HG03103 (cell line): ENCODE measurements around the gene RFC2.

Experiments used
- ATAC-seq: cut with Tn5 transposase; IDR thresholded peaks from one replicate; pipeline ENCODE4 v1.9.1; 2021; ENCODE audit warnings: low read depth; ENCODE audit not compliant: unreplicated experiment

Gene RFC2

DNA sequence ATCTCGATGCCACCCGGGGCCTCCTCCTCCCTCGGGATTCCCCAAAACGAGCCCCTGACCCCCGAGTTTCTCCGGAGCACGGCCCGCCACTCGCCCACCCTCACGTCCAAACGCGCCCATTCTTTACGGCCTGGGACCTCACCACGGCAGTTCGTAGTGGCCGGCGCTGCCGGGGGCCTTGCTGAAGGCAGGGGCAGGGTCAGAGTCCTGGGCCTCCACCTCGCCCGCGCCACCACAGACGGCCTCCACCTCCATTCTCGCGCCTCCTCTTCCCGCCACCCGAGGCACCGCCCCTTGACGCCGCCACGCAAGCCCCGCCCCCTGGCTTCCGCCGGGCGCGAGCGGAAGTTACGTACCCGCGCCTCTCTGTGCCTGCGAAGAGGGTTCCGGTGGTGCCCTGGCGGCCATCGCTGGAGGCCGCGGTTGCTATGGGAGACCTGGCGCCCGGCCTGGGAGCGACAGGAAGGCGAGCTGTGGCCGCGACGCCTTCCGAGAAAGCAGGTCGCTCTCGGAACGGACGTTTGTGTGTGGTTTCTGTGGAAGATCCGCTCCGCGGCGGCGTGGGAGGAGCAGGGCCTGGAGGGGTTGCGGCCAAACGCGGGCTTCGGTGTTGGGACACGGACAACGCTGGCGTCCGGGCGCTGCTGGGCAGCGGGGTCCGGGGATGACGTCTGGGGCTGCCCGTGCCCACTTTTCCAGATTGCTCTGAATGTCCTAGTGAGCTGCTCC lies at the start of gene RFC2:
TSS of gene RFC2 (minus strand) at position 271 of the 729 bp plus-strand sequence. CDS start at position 255, 16 bp downstream.
- peak; percentile 85 for ATAC-seq

DNA sequence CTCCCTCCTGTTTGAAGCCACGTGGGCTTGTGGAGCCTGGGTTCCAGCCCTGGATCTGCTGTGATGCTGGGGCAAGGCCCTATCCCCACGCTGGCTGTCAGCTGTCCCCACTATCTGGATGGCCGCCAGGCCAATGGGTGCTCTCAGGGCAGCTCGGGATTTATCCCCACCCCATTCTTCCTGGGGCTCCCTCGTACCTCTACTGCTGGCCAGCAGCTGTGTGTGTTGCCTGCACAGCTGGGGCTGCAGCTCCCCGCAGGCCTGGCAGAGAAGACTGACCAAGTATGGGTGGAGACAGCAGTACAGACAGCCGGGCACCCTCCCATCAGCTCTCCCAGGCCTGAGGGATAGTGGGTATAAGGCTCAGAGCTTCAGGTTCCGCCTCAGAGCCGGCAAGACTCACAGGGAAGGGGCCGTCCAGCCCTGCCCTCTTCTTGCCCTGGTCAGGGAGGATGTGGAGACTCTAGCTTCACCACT lies 48.6 kb upstream of the RFC2 start:
- ATAC-seq: no peak

DNA sequence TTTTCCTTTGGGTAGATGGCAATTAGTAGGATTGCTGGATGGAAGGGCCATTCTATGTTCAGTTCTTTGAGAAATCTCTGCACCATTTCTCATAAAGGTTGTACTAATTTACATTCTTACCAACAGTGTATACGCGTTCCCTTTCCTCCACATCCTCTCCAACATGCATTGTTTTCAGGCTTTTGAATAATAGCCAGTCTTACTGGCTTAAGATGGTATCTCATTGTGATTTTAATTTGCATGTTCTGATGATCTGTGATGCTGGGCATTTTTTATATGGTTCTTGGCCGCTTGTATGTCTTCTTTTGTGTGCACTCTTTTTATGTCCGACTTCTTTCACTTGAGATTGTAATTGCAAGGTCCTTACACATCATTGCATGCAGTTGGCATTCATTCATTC lies 46.7 kb upstream of the RFC2 start:
- no peak for ATAC-seq

DNA sequence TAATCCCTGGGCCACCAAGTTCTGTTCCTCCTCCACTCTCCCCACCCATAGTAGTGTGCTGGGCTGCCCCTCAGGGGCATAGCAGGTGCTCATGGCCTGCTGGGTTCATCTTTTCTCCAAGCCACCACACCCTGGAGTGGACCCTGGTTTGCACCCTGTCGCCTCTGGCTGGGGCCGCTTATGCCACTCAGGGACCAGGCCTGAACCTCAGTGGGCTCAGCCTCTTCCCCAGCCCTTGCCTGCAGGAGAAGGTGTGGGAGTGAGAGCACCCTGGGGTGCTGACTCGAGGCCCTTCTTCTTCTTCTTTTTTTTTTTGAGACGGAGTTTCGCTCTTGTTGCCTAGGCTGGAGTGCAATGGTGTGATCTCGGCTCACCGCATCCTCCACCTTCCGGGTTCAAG lies 45.2 kb upstream of the RFC2 start:
- no peak for ATAC-seq

DNA sequence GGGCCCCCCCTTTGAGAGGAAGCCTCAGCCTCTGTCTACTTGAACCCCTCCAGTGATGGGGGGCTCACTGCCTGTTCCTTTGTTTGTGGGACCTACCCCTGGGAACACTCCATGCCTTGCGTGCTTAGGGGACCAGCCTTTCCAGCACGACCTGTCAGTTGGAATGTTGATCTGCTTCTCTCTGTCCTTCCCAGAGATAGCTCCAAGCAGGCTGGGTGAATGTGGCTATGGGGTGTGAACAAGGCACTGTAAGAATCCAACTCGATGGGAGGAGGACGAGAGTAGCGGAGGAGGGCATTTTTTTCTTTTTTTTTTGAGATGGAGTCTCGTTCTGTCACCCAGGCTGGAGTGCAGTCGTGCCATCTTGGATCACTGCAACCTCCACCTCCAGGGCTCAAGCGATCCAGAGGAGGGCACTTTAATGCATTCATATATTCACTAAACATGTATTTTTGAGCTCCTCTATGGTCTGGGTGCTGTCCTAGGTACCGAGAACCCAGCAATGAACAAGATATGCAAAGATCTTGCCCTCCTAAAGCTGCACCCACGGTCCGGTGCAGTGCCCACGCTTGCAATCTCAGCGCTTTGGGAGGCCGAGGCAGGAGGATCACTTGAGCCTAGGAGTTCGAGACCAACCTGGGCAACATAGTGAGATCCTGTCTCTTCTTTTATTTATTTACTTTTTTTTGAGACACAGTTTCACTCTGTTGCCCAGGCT lies 43.5 kb upstream of the RFC2 start:
- no peak for ATAC-seq

DNA sequence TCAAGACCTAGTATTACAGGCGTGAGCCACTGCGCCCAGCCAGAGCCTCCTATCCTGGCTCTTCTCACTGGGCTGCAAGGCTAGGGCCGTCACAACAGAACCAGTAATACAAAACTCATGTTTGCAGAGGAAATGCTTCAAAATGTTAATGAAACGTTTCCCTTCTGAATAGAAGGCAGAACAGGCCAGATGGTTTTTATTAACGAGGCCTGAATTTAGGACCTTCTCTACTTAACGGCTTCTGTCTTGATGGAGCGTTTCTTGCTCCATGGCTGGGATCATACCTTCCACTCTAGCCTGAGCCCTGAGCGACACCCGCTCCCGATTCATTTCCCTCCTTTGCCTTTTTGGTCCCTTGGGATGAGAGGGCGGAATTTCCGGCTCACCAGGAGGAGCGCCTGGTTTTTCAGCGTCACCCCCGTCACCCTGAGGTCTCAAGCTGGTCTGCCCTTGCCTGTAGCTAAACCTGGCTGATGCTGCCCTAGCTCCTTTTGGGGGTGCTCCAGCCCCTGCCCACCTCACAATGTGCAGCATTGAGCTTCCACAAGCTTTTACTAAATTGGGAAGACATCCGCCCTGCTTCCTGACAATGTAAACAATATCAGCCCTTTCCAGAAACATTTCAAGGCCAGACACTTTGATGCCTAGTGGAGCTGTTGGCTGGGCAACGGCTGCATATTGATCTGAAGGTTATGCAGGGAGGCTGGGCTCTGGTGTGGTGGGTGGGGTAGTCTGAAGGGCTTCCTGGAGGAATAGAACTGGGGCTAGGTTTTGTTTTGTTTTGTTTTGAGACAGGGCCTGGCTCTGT lies 40.2 kb upstream of the RFC2 start:
- ATAC-seq: no peak

DNA sequence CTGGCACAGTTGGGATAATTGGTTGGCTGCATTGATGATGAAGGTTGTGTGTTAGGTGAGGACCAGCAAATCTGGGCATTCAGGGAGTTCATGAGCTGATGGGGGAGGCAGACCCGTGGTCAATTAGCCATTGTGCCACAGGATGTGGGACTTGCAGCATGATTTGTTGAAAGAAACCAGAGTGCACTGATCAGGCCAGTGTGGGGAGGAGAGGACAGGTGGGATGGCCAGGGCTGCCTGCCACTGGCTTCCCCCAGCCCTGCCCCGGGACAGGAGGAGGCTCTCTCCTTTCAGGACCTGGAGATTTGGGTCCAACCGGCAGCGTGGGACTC lies 39.3 kb upstream of the RFC2 start:
- no peak for ATAC-seq

DNA sequence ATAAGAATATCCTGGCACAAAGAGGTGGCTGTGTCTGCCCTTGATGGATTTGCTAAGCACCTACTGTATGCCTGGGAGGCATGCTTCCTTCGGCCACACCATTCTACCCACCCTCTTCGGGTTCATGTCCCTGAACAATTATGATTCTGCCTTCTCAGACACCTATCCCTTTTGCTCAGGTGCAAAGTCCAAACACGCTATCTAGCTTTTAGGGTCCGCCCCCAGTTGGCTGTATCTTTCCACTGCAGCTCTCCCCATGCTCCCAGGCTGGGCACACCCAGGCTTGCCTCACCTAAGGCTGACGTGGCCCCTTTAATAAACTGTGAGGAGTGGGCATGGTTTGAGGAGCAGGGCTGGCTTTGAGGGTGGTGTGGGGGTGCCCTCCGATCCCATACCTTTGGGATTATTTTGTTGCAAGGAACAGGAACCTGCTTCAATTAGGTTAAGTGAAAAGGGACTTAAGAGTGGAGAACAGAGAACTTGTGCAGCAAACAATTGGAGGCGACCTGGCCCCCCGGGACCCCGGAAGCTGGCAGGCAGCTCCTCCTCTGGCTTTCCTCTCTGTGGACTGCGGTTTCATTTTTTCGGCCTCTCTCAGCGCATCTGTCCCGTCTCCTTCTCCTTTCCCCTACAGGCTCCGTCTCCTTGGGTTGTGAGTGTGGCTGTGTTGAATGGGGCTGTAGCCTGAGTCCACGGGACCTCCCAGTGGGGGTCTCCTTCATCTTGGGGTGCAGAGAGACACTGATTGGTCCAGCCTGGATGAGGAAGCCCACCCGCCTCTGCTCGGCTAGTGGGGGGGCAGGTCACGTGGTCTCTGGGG lies 38.8 kb upstream of the RFC2 start:
- ATAC-seq: no peak

DNA sequence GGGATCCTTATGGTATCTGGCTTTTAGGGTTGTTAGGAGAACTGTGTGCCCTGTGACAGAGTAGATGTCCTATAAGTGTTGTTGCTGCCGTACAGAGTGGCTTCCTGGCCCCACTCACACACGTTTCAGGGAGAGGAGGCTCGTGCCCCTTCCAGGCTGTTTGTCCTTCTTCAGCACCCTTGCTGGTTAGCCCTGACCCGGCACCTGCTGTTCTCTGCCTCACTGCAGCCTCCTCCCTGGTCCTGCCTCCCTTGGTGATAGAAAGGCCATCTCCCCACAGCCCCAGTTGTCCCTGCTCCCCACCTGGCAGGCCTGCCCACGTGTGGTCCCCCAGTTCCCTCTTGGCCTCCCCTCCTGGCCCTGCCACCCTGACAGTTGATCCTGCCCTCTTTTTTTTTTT lies 37.3 kb upstream of the RFC2 start:
- ATAC-seq: no peak

DNA sequence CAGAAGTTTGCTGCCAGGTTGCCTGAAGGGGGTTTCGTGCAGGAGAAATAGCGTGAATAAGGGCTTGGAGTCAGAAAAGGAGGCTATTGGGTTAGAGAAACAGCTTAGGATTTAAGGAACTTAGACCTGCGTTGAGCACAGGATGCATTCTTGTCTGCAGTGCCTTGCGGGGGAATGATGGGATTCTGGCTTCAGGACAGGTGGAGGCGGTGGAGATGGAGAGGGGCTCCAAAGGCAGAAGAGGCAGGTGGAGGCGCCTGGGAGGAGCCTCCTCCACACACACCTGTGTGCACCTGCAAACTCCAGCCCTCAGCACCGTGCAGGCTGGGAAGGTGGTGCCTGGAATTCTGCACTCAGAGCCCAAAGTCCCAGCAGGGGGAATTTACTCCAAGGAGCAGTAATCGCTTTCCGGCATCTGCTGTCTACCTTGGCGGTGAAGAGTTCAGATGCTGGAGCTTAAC lies 36.8 kb upstream of the RFC2 start:
- no peak for ATAC-seq

DNA sequence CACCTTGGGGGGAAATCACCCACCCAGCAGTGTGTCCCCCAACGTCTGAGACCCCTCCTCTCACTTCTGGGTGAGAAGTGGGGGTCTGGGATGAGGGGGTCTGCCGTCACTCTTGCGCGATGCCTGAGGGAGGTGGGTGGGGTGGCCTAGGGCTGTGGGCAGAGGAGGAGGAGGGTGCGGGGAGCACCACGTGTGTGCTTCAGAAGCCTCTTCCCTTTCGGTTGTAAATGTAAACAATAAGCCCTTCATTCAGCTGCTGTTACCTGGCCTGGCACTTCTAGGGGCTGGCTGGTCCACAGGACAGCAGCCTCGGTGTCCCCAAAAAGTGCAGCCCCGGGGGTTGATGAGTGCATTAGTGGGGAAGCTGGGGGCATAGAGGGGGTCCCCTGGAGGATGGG lies 36.4 kb upstream of the RFC2 start:
- ATAC-seq: no peak

DNA sequence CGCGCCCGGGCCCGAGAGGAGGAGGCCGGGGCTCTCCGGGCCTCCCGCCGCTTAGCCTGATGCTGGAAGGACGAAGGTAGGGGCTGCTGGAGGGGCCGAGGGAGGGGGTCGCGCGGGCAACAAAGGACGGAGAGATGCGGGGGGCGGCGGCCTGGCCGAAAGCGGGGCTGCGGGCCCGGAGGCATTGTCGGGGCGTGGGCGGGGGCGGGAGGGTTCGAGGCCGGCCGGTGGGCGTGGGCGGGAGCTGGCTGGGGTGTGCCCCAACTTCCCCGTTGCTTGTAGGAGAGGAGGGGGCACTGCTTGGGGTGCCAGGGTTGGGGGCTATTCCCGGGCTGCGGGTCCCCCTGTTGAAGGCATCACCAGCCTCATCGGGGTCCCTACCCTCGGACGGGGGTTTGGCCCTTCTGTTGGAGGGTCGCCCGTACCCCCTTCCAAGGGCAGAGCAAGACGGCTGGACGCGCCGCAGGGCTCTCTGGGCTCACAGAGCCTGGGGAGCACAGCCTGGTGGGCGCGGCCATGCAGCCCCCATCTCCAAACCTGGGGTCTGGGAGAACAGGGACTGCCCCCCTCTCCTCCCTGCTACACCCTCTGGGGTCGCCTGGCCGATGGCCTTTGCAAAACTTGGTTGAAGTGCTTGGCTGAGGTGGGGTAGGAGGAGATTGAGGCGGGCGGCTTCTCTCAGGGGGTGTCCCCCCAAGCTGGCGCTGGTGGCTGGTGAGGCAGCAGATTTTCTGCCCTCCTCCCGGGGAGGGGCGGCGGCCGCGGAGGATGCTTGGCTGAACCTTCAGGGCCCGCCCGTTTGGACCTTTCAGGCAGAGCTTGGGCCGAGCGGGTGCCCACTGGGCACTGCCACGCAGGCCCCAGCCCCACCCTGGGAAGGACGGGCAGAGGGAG lies 35.7 kb upstream of the RFC2 start:
- no peak for ATAC-seq

DNA sequence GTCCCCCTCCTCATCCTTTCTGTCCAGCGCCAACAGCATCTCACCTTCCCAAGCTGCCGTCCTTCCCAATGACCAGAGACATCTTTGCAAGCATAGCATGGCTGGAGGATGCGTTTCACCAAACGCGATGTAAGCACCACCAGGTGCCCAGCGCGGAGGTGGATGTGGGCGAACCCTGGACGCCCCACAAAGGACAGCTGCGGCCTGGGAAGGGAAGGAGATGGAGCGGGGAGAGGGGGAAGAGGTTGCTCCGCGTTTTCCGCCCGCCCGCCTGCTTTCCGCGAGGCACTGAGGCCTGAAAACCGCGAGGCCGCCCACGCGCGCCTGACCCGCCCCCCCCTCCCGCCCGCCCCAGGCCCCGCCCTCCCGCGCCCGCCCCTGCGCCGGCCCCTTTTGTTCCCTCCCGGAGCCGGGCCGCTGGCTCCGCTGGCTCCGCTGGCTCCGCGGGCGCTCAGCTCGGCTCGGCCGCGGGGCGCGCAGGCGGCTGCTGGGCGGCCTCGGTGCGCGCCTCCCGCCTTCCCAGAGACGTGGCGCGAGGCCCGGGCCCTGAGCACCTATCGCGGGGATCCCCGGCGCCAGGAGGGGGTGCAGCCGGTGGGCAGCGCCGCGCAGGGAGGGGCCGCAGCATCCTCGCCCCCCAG lies 34.9 kb upstream of the RFC2 start, which contains the start of gene CLIP2:
TSS of gene CLIP2 (plus strand) at position 390 of the 641 bp plus-strand sequence. CDS start 28,140 bp downstream, outside the sequence.
- no peak for ATAC-seq

DNA sequence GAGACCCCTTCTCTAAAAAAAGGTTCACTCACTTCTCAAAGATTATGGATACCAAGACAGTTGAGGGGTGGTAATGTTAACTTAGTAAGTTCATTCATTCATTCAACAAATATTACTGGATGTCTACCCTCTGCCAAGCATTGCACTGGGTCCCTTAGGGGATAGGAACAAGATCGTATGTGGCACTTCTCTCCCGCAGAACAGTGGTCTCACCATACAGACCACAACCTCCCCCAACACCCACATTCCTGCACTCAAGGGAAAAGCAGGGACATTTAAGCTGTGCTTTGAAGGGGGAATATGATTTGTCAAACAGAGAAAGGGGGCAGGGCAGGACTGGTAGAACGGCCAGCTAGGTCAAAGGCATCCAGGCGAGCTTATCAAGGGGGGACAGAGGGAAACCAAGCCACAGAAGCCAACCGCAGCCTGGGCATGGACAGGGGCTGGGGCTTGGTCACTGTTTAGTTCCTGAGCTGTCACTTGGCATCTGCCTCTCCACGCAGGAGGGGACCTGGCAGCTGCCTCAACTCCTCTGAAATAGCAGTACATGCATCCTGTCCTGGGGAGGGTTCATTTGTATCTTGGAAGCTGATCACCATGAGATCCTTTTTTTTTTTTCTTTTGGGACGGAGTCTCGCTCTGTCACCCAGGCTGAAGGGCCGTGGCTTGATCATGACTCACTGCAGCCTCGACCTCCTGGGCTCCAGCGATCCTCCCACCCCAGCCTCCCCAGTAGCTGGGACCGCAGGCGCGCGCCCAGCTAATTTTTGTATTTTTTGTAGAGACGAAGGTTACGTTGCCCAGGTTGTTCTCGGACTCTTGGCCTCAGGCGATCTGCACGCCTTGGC lies 34.1 kb upstream of the RFC2 start:
- no peak for ATAC-seq

DNA sequence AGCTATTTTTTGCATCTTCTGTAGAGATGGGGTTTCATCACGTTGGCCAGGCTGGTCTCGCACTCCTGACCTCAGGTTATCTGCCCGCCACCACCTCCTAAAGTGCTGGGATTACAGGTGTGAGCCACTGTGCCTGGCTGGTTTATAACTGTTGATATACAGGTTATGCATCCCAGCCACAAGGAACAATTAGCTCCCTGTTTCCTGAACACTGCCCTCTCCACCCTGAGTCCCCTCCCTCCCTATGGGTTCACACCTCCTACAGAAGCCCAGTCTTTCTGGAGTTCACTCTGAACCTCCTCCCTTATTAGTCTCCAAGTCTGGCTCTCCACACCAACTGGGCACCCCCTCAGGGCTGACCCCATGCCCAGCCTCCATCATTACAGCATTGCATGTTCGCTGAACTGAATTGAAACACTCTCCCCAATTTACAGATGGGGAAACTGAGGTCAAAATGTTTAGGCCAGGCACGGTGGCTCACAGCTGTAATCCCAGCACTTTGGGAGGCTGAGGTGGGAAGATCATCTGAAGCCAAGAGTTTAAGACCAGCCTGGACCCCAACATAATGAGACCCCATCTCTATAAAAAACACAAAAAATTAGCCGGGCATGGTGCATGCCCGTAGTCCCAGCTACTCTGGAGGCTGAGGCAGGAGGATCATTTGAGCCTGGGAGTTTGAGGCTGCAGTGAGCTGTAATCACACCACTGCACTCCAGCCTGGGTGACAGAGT lies 33.3 kb upstream of the RFC2 start:
- no peak for ATAC-seq

DNA sequence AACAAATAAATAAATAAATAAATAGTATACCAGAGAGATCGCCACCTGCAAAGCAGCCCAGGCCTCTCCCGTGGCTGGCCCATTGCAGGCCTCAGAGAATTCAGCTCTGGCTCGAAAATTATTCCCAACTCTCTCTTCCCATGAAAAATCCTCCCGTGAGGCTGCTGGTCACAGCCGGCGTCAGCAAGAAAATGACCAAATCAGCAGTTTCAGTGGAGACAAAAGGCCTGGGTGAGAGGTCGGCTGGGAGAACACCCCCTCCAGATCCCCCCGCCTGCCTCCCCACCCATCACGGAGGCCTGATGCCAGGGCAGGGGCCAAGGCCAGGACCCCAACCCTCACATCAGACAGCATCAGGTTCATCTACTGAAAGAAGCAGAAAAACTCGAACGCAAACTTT lies 31.9 kb upstream of the RFC2 start:
- no peak for ATAC-seq

DNA sequence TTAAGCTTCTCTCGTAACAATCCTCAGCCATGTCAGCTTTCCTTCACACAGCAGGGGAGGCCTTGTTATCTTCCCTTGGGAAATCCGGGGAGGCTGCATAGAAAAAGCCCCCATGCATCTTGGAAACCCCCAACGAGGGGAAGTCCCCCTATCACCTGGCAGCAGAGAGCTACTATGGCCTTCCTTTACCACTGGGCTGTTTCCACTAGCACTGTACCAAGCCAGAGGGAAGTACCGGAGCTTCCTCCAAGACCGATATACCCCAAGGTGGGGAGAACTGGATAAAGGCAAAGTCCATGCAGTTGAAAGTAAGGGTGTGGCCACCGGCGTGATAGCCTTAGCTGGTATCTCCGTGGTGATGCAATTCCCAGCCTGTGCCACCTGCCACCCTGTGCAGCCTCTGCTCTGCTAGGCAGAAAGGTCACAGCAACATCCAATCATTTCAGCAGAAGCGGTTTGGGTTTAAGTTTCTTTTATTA lies 30.6 kb upstream of the RFC2 start:
- ATAC-seq: no peak
